ENCODE data around the gene SNRPD1. TPM values are rescaled to one million over a fixed set of nuclear protein-coding genes. Genes with fewer than 3 reads are reported as not detected.

Gene SNRPD1
- total and polyA plus RNA-seq, 9 of the 15 experiments (the other 6 are each of a cell fraction or from before 2014, with no cell fraction given) = 186 to 1,063 (median 313) TPM

- TF ChIP-seq JUN (IDR thresholded peaks at IDR 0.05; ENCODE audit: borderline replicate concordance, low read depth, low read length) (peak; percentile 47; the same call in 1 of the 2 replicates), JUN (CRISPR knock-in tag; IDR thresholded peaks at IDR 0.05; ENCODE audit: borderline replicate concordance) (no peak), HMGN3 (IDR thresholded peaks at IDR 0.05; ENCODE audit: borderline replicate concordance, extremely low read depth, insufficient read length, low read depth, low read length) (peak; percentile 86), KLF13 (tag; IDR thresholded peaks at IDR 0.05; ENCODE audit: borderline replicate concordance, low read depth) (no peak), RAD21 (CRISPR knock-in tag; conservative IDR thresholded peaks at IDR 0.05 in 1 of 2, IDR thresholded peaks at IDR 0.05 in 1 of 2) (peak in 1 of 2 experiments; percentile 63; a peak in 3 of 4 replicates), RFX1 (IDR thresholded peaks at IDR 0.05) (no peak), POLR2A (conservative IDR thresholded peaks at IDR 0.05) (peak; percentile 96), TEAD1 (CRISPR knock-in tag; IDR thresholded peaks at IDR 0.05) (peak; percentile 14 to 19; a peak in 2 of 4 replicates), SMAD4 (CRISPR knock-in tag; conservative IDR thresholded peaks at IDR 0.05) (peak; percentile 94)
- TF ChIP-seq, protein P1, sequence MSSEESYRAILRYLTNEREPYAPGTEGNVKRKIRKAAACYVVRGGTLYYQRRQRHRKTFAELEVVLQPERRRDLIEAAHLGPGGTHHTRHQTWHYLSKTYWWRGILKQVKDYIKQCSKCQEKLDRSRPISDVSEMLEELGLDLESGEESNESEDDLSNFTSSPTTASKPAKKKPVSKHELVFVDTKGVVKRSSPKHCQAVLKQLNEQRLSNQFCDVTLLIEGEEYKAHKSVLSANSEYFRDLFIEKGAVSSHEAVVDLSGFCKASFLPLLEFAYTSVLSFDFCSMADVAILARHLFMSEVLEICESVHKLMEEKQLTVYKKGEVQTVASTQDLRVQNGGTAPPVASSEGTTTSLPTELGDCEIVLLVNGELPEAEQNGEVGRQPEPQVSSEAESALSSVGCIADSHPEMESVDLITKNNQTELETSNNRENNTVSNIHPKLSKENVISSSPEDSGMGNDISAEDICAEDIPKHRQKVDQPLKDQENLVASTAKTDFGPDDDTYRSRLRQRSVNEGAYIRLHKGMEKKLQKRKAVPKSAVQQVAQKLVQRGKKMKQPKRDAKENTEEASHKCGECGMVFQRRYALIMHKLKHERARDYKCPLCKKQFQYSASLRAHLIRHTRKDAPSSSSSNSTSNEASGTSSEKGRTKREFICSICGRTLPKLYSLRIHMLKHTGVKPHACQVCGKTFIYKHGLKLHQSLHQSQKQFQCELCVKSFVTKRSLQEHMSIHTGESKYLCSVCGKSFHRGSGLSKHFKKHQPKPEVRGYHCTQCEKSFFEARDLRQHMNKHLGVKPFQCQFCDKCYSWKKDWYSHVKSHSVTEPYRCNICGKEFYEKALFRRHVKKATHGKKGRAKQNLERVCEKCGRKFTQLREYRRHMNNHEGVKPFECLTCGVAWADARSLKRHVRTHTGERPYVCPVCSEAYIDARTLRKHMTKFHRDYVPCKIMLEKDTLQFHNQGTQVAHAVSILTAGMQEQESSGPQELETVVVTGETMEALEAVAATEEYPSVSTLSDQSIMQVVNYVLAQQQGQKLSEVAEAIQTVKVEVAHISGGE (CRISPR knock-in tag; IDR thresholded peaks at IDR 0.05) = peak in 1 of 3 experiments; percentile 82; a peak in 2 of 6 replicates
- TF ChIP-seq, protein P2, sequence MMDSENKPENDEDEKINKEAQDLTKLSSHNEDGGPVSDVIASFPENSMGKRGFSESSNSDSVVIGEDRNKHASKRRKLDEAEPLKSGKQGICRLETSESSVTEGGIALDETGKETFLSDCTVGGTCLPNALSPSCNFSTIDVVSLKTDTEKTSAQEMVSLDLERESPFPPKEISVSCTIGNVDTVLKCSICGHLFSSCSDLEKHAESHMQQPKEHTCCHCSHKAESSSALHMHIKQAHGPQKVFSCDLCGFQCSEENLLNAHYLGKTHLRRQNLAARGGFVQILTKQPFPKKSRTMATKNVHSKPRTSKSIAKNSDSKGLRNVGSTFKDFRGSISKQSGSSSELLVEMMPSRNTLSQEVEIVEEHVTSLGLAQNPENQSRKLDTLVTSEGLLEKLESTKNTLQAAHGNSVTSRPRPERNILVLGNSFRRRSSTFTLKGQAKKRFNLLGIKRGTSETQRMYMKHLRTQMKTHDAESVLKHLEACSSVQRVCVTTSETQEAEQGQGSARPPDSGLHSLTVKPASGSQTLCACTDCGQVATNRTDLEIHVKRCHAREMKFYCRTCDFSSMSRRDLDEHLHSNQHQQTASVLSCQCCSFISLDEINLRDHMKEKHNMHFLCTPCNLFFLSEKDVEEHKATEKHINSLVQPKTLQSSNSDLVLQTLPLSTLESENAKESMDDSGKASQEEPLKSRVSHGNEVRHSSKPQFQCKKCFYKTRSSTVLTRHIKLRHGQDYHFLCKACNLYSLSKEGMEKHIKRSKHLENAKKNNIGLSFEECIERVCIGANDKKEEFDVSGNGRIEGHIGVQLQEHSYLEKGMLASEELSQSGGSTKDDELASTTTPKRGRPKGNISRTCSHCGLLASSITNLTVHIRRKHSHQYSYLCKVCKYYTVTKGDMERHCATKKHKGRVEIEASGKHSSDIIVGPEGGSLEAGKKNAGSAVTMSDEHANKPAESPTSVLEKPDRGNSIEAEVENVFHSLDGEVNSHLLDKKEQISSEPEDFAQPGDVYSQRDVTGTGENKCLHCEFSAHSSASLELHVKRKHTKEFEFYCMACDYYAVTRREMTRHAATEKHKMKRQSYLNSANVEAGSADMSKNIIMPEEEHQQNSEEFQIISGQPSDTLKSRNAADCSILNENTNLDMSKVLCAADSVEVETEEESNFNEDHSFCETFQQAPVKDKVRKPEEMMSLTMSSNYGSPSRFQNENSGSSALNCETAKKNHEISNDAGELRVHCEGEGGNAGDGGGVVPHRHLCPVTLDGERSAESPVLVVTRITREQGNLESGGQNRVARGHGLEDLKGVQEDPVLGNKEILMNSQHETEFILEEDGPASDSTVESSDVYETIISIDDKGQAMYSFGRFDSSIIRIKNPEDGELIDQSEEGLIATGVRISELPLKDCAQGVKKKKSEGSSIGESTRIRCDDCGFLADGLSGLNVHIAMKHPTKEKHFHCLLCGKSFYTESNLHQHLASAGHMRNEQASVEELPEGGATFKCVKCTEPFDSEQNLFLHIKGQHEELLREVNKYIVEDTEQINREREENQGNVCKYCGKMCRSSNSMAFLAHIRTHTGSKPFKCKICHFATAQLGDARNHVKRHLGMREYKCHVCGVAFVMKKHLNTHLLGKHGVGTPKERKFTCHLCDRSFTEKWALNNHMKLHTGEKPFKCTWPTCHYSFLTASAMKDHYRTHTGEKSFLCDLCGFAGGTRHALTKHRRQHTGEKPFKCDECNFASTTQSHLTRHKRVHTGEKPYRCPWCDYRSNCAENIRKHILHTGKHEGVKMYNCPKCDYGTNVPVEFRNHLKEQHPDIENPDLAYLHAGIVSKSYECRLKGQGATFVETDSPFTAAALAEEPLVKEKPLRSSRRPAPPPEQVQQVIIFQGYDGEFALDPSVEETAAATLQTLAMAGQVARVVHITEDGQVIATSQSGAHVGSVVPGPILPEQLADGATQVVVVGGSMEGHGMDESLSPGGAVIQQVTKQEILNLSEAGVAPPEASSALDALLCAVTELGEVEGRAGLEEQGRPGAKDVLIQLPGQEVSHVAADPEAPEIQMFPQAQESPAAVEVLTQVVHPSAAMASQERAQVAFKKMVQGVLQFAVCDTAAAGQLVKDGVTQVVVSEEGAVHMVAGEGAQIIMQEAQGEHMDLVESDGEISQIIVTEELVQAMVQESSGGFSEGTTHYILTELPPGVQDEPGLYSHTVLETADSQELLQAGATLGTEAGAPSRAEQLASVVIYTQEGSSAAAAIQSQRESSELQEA (IDR thresholded peaks at IDR 0.05; ENCODE audit: low read depth) = no peak
- TF ChIP-seq, protein P3, sequence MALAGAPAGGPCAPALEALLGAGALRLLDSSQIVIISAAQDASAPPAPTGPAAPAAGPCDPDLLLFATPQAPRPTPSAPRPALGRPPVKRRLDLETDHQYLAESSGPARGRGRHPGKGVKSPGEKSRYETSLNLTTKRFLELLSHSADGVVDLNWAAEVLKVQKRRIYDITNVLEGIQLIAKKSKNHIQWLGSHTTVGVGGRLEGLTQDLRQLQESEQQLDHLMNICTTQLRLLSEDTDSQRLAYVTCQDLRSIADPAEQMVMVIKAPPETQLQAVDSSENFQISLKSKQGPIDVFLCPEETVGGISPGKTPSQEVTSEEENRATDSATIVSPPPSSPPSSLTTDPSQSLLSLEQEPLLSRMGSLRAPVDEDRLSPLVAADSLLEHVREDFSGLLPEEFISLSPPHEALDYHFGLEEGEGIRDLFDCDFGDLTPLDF (CRISPR knock-in tag; IDR thresholded peaks at IDR 0.05) = peak; percentile 84; the same call in 1 of the 2 replicates
These were observed 11.3 kb upstream of the SNRPD1 start, which contains the start of gene ESCO1 (continued) for GRCh38 chr18:21600526-21601410.

Measured in K562 (cell line).